H9 (cell line): ENCODE measurements around the gene TENM4. TPM values are rescaled to one million over a fixed set of nuclear protein-coding genes. Genes with fewer than 3 reads are reported as not detected.
A peak's percentile ranks its signal among the peaks of the same experiment; 100 is the strongest.

Experiments used
- DNase-seq: peaks from one replicate; pipeline ENCODE4 v3.0.0-alpha.2; 2017
- H2AFZ ChIP-seq: one replicate; pipeline ENCODE4 v1.6.1; 2013; ENCODE audit warnings: mild to moderate bottlenecking, low read length, control low read depth, moderate library complexity
- H2AK5ac ChIP-seq: 2 replicates; pipeline ENCODE4 v1.6.1; 2013; ENCODE audit warnings: low read length, control low read depth, mixed read lengths; ENCODE audit not compliant: insufficient read length
- H2BK120ac ChIP-seq: one replicate; pipeline ENCODE4 v1.6.1; 2013; ENCODE audit warnings: low read depth, mild to moderate bottlenecking, low read length, control low read depth, inconsistent platforms; ENCODE audit not compliant: poor library complexity, severe bottlenecking
- H2BK12ac ChIP-seq: 2 replicates; pipeline ENCODE4 v1.6.1; 2013; ENCODE audit warnings: low read length, control low read depth, mixed read lengths, low read depth; ENCODE audit not compliant: insufficient read length
- H2BK15ac ChIP-seq: 2 replicates; pipeline ENCODE4 v1.6.1; 2013; ENCODE audit warnings: low read depth, low read length, control low read depth
- H2BK20ac ChIP-seq: one replicate; pipeline ENCODE4 v1.6.1; 2013; ENCODE audit warnings: low read depth, mild to moderate bottlenecking, low read length, control low read depth, inconsistent platforms; ENCODE audit not compliant: poor library complexity, severe bottlenecking
- H2BK5ac ChIP-seq: 2 replicates; pipeline ENCODE4 v1.6.1; 2013; ENCODE audit warnings: low read length, control low read depth, mixed read lengths; ENCODE audit not compliant: insufficient read length
- H3K14ac ChIP-seq: 2 replicates; pipeline ENCODE4 v1.6.1; 2013; ENCODE audit warnings: low read length, control low read depth; ENCODE audit not compliant: insufficient read depth
- H3K18ac ChIP-seq: 2 replicates; pipeline ENCODE4 v1.6.1; 2013; ENCODE audit warnings: low read depth, mild to moderate bottlenecking, mixed read lengths, low read length, control low read depth; ENCODE audit not compliant: insufficient read length
- H3K23ac ChIP-seq: 2 replicates; pipeline ENCODE4 v1.6.1; 2013; ENCODE audit warnings: low read length, control low read depth, mixed read lengths, low read depth; ENCODE audit not compliant: insufficient read length
- H3K23me2 ChIP-seq: 2 replicates; pipeline ENCODE4 v1.6.1; 2013; ENCODE audit warnings: low read depth, mild to moderate bottlenecking, mixed read lengths, low read length, control low read depth; ENCODE audit not compliant: insufficient read length, poor library complexity, severe bottlenecking
- H3K27ac ChIP-seq: 2 replicates; pipeline ENCODE4 v1.5.1; 2013; ENCODE audit warnings: low read length, control low read depth, mixed read lengths, low read depth; ENCODE audit not compliant: insufficient read length
- H3K27me3 ChIP-seq: 2 replicates; pipeline ENCODE4 v1.6.1; 2013; ENCODE audit warnings: low read length, control low read depth, inconsistent platforms; ENCODE audit not compliant: insufficient read depth
- H3K4ac ChIP-seq: 2 replicates; pipeline ENCODE4 v1.6.1; 2013; ENCODE audit warnings: low read depth, mild to moderate bottlenecking, control low read depth, inconsistent platforms, low read length, moderate library complexity
- H3K4me1 ChIP-seq: 2 replicates; pipeline ENCODE4 v1.6.1; 2013; ENCODE audit warnings: low read length, control low read depth, inconsistent platforms; ENCODE audit not compliant: insufficient read depth
- H3K4me2 ChIP-seq: 2 replicates; pipeline ENCODE4 v1.6.1; 2013; ENCODE audit warnings: low read length, control low read depth, mixed read lengths; ENCODE audit not compliant: insufficient read length, insufficient read depth
- H3K56ac ChIP-seq: 2 replicates; pipeline ENCODE4 v1.6.1; 2013; ENCODE audit warnings: low read depth, mild to moderate bottlenecking, mixed read lengths, low read length, control low read depth; ENCODE audit not compliant: insufficient read length
- H3K79me1 ChIP-seq: 2 replicates; pipeline ENCODE4 v1.6.1; 2013; ENCODE audit warnings: low read depth, mild to moderate bottlenecking, moderate library complexity, low read length, control low read depth, inconsistent platforms; ENCODE audit not compliant: insufficient read depth, poor library complexity, severe bottlenecking
- H3K79me2 ChIP-seq: 2 replicates; pipeline ENCODE4 v1.6.1; 2013; ENCODE audit warnings: low read length, control low read depth, inconsistent platforms; ENCODE audit not compliant: insufficient read depth
- H3K9ac ChIP-seq: 2 replicates; pipeline ENCODE4 v1.6.1; 2013; ENCODE audit warnings: low read length, control low read depth, mixed read lengths; ENCODE audit not compliant: insufficient read length; ENCODE audit errors: extremely low read depth
- H3K9me3 ChIP-seq: one replicate; pipeline ENCODE4 v1.6.1; 2013; ENCODE audit warnings: low read depth, low read length, inconsistent platforms; ENCODE audit not compliant: control insufficient read depth
- H3T11ph ChIP-seq: one replicate; pipeline ENCODE4 v1.6.1; 2013; ENCODE audit warnings: mild to moderate bottlenecking, low read length, control low read depth, inconsistent platforms
- H4K20me1 ChIP-seq: one replicate; pipeline ENCODE4 v1.6.1; 2013; ENCODE audit not compliant: control insufficient read depth, insufficient read length, insufficient read depth
- H4K5ac ChIP-seq: 2 replicates; pipeline ENCODE4 v1.6.1; 2013; ENCODE audit warnings: low read depth, mild to moderate bottlenecking, mixed read lengths, low read length, control low read depth; ENCODE audit not compliant: insufficient read length
- H4K8ac ChIP-seq: replicated peaks from 2 replicates; pipeline ENCODE4 v1.6.1; 2013; ENCODE audit warnings: low read length, control low read depth, mixed read lengths, low read depth; ENCODE audit not compliant: insufficient read length
- H4K91ac ChIP-seq: 2 replicates; pipeline ENCODE4 v1.6.1; 2013; ENCODE audit warnings: low read depth, mild to moderate bottlenecking, moderate library complexity, mixed read lengths, low read length, control low read depth; ENCODE audit not compliant: insufficient read length
- H3K27ac Mint-ChIP-seq, 3 experiments: 2 replicates in 2 of 3; 3 replicates in 1 of 3; pipeline ENCODE4 v1.8.0; 2020 to 2021; ENCODE audit warnings: mixed read lengths in 3 of 3, mild to moderate bottlenecking in 1 of 3, moderate library complexity in 1 of 3
- H3K27me3 Mint-ChIP-seq: 2 replicates; pipeline ENCODE4 v1.8.0; 2021; ENCODE audit warnings: low read depth, mild to moderate bottlenecking, moderate library complexity, mixed read lengths
- H3K36me3 Mint-ChIP-seq, 3 experiments: 2 replicates in 2 of 3; 3 replicates in 1 of 3; pipeline ENCODE4 v1.8.0; 2020 to 2021; ENCODE audit warnings: low read depth in 3 of 3, mixed read lengths in 3 of 3; ENCODE audit not compliant: insufficient read depth in 1 of 3
- H3K4me1 Mint-ChIP-seq, 2 experiments: 2 replicates each; pipeline ENCODE4 v1.8.0; 2020; ENCODE audit warnings: mixed read lengths in 2 of 2
- H3K4me3 Mint-ChIP-seq, 2 experiments: 2 replicates in 1 of 2; 3 replicates in 1 of 2; pipeline ENCODE4 v1.8.0; 2020 to 2021; ENCODE audit warnings: mild to moderate bottlenecking in 2 of 2, mixed read lengths in 2 of 2, moderate library complexity in 1 of 2
- H3K9me3 Mint-ChIP-seq, 2 experiments: 2 replicates in 1 of 2; 3 replicates in 1 of 2; pipeline ENCODE4 v1.8.0; 2020; ENCODE audit warnings: mild to moderate bottlenecking in 2 of 2, mixed read lengths in 2 of 2, moderate library complexity in 1 of 2
- WGBS: extraction: QIAGEN DNeasy Blood & Tissue Kit; methylation state at CpG from one replicate; pipeline ENCODE4 v1.1.7; 2013; ENCODE audit warnings: missing lambda C conversion rate, low lambda C conversion rate, mixed read lengths; ENCODE audit not compliant: insufficient read length; ENCODE audit errors: extremely low coverage; 5-methylcytosine and 5-hydroxymethylcytosine counted together
- total RNA-seq: library from RNA; stranded (reverse); gene quantifications from 2 replicates; pipeline ENCODE4 v1.2.1, GENCODE V29; 2021
- TF ChIP-seq, protein P1 (sequence below): fragments of 200-600 bp; sonication (generic); conservative IDR thresholded peaks from 3 replicates; pipeline ENCODE4 v1.8.0; 2021; ENCODE audit warnings: antibody characterized with exemption, mild to moderate bottlenecking

TENM4 gene
- total RNA-seq, 1 experiment from 2014 or later, result 4.6 TPM

DNA sequence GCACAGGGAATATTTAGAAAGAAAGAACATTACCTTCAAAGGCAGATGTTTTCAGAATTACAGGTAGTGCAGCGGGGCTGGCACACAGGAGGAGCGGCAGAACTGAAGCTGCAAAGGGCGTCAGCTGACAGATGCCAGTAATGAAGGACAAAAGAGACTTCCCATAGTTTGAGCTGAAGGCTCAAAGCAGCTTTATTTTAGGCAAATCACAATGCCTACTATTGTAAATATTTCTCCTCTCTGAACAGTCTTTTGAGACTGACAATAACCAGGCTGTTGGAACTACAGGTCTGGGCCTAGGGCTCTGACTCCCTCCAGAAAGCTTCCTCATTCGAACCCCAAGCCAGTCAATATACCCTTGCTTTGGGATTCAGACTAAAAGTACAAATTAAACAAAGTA, 609.3 kb downstream of the TENM4 start:
- Histone ChIP-seq H4K91ac (no peak overlapping the region), H2BK15ac (no peak overlapping the region), H2BK20ac (no peak overlapping the region), H3K79me1 (no peaks in the 10 kb centered on the region), H4K20me1 (no peaks in the 10 kb centered on the region), H3K56ac (no peak overlapping the region), H3K27me3 (no peaks in the 10 kb centered on the region), H4K5ac (no peak overlapping the region), H2BK120ac (no peak overlapping the region), H3K9me3 (no peaks in the 10 kb centered on the region), H3K4me1 (no peaks in the 10 kb centered on the region), H3K4me2 (no peak overlapping the region), H3K23ac (no peak overlapping the region), H3K23me2 (no peaks in the 10 kb centered on the region), H2BK12ac (no peak overlapping the region), H3K79me2 (no peaks in the 10 kb centered on the region), H3K14ac (no peak overlapping the region), H2BK5ac (no peak overlapping the region), H3K9ac (no peak overlapping the region), H3K18ac (no peak overlapping the region), H3T11ph (no peak overlapping the region), H4K8ac (no peak overlapping the region), H2AFZ (no peak overlapping the region), H3K4ac (no peak overlapping the region), H2AK5ac (no peak overlapping the region), H3K27ac (no peak overlapping the region)
- WGBS, result no CpG with 5 or more reads among the region's 4 CpGs
- Mint-ChIP-seq H3K27ac (peak overlapping the region in 1 of 3 experiments; percentile 29; a peak in 1 of 7 replicates), H3K9me3 (no peaks in the 10 kb centered on the region), H3K27me3 (no peaks in the 10 kb centered on the region), H3K4me3 (no peak overlapping the region), H3K36me3 (no peaks in the 10 kb centered on the region), H3K4me1 (peaks cover 11 to 14% of the 10 kb centered on the region in 2 experiments)
- no peak for DNase-seq
- TF ChIP-seq, protein P1, sequence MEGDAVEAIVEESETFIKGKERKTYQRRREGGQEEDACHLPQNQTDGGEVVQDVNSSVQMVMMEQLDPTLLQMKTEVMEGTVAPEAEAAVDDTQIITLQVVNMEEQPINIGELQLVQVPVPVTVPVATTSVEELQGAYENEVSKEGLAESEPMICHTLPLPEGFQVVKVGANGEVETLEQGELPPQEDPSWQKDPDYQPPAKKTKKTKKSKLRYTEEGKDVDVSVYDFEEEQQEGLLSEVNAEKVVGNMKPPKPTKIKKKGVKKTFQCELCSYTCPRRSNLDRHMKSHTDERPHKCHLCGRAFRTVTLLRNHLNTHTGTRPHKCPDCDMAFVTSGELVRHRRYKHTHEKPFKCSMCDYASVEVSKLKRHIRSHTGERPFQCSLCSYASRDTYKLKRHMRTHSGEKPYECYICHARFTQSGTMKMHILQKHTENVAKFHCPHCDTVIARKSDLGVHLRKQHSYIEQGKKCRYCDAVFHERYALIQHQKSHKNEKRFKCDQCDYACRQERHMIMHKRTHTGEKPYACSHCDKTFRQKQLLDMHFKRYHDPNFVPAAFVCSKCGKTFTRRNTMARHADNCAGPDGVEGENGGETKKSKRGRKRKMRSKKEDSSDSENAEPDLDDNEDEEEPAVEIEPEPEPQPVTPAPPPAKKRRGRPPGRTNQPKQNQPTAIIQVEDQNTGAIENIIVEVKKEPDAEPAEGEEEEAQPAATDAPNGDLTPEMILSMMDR, result no peak
